Measurements from ENCODE around the gene KDELR3.

DNA sequence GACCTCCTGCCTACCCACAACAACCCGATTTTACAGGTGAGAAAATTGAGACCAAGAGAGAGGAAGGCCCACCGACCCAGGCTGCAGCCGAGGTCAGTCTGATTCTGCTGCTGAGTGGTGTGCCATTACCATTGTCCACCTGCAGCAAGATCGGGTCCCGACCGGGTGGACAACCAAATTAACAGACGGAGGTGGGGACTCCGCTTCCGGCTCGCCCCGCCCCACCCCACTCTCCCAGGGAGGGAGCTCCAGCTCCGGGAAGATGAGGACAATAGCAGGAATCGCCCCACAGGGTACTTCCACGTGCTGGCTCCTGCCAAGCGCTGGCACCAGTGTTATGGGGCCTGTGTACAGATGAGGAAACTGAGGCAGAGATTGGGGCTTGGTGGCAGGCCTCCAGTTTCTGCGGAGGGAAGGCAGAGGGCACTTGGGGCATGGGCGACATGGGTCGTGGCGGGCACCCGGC, 425 bp upstream of the KDELR3 start:
- TF ChIP-seq, protein P1, sequence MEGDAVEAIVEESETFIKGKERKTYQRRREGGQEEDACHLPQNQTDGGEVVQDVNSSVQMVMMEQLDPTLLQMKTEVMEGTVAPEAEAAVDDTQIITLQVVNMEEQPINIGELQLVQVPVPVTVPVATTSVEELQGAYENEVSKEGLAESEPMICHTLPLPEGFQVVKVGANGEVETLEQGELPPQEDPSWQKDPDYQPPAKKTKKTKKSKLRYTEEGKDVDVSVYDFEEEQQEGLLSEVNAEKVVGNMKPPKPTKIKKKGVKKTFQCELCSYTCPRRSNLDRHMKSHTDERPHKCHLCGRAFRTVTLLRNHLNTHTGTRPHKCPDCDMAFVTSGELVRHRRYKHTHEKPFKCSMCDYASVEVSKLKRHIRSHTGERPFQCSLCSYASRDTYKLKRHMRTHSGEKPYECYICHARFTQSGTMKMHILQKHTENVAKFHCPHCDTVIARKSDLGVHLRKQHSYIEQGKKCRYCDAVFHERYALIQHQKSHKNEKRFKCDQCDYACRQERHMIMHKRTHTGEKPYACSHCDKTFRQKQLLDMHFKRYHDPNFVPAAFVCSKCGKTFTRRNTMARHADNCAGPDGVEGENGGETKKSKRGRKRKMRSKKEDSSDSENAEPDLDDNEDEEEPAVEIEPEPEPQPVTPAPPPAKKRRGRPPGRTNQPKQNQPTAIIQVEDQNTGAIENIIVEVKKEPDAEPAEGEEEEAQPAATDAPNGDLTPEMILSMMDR (IDR thresholded peaks at IDR 0.05): no peak
- TF ChIP-seq POLR2A (IDR thresholded peaks at IDR 0.05) (no peak), POLR2AphosphoS5 (IDR thresholded peaks at IDR 0.05) (no peak)

All from upper lobe of left lung (tissue), 4 donors.